GOT3 (cell line): Measurements from ENCODE around the gene TPPP2.

Source experiments
- DNase-seq: peaks from one replicate; lab custom pipeline; 2025; ENCODE audit warnings: mixed read lengths; lab: John Stamatoyannopoulos, UW

The TPPP2 gene

GRCh38 chr14:21017528-21018245, 12.3 kb upstream of the TPPP2 start:
- no peak for DNase-seq

GRCh38 chr14:21018286-21018685, 11.7 kb upstream of the TPPP2 start:
- DNase-seq = no peak

- DNase-seq = no peak
Observed at GRCh38 chr14:21018781-21019180, 11.2 kb upstream of the TPPP2 start.

GRCh38 chr14:21019366-21019765, 10.7 kb upstream of the TPPP2 start:
- no peak for DNase-seq

GRCh38 chr14:21020977-21021545, 9.0 kb upstream of the TPPP2 start:
- DNase-seq = no peak

GRCh38 chr14:21022686-21023085, 7.3 kb upstream of the TPPP2 start:
- no peak for DNase-seq

GRCh38 chr14:21023174-21023573, 6.8 kb upstream of the TPPP2 start:
- no peak for DNase-seq

GRCh38 chr14:21023817-21024584, 6.0 kb upstream of the TPPP2 start:
- DNase-seq = no peak

- DNase-seq = no peak
Observed at GRCh38 chr14:21024585-21025370, 5.2 kb upstream of the TPPP2 start, which contains the start of gene NDRG2. Gene NDRG2, minus strand, starts transcription at chr14:21025061. Its CDS starts 1,746 bp downstream, at chr14:21023315.

- no peak for DNase-seq
Observed at GRCh38 chr14:21025371-21026273, 4.4 kb upstream of the TPPP2 start.

GRCh38 chr14:21026274-21026987, 3.6 kb upstream of the TPPP2 start:
- DNase-seq = no peak

- no peak for DNase-seq
Observed at GRCh38 chr14:21026988-21027315, 3.1 kb upstream of the TPPP2 start.

GRCh38 chr14:21030531-21030930, 514 bp downstream of the TPPP2 start:
- no peak for DNase-seq

GRCh38 chr14:21032326-21033132, 2.5 kb downstream of the TPPP2 start:
- no peak for DNase-seq

- DNase-seq = no peak
Observed at GRCh38 chr14:21033133-21033698, 3.2 kb downstream of the TPPP2 start.

GRCh38 chr14:21034707-21035106, 4.7 kb downstream of the TPPP2 start, which contains the start of gene RNASE13:
Gene RNASE13, minus strand, starts transcription at chr14:21034807. Its CDS starts 519 bp downstream, at chr14:21034288.
- DNase-seq = no peak

GRCh38 chr14:21036751-21037150, 6.7 kb downstream of the TPPP2 start:
- DNase-seq = no peak

- no peak for DNase-seq
Observed at GRCh38 chr14:21037156-21037555, 7.1 kb downstream of the TPPP2 start.
